ENCODE results near the gene CACNA1A. TPM values are rescaled to one million over a fixed set of nuclear protein-coding genes. Genes with fewer than 3 reads are reported as not detected.

Gene CACNA1A
- total RNA-seq, 1 donor from 2014 or later, result 1.7 TPM

GRCh38 chr19:13493516-13494310 is 12.6 kb downstream of the CACNA1A start:
- intact Hi-C loops (cut with micrococcal nuclease), result no loop called here

GRCh38 chr19:13492128-13492527 is 14.2 kb downstream of the CACNA1A start:
- intact Hi-C loops (cut with micrococcal nuclease), result no loop called here

- intact Hi-C loops (cut with micrococcal nuclease), result no loop called here
Measured at GRCh38 chr19:13487985-13488384, 18.3 kb downstream of the CACNA1A start.

DNA sequence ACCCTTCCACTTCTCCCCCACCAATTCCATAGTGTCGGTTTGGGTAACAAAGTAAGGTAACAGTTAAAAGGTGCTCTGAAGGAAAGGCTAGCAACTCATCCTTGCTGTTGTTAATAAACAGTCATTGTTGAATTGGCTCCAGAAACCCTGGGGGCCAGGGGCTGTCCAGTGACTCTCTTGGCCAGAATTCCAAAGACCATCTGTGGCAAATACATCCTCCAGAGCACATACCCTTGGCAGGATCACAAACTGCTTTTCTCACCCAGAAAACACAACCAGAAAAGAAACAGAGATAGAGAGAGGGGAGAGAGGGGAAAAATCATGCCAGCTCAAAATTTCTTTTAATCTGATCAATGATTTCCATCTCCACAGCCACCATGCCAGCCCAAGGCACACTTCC is 22.1 kb downstream of the CACNA1A start:
- intact Hi-C loops (cut with micrococcal nuclease), result no loop called here

GRCh38 chr19:13483215-13483614 is 23.1 kb downstream of the CACNA1A start:
- intact Hi-C loops (cut with micrococcal nuclease), result no loop called here

- intact Hi-C loops (cut with micrococcal nuclease), result no loop called here
Measured at GRCh38 chr19:13478576-13478975, 27.7 kb downstream of the CACNA1A start.

GRCh38 chr19:13476071-13476470 is 30.2 kb downstream of the CACNA1A start:
- intact Hi-C loops (cut with micrococcal nuclease), result no loop called here

- intact Hi-C loops (cut with micrococcal nuclease), result no loop called here
Measured at GRCh38 chr19:13475044-13475443, 31.2 kb downstream of the CACNA1A start.

DNA sequence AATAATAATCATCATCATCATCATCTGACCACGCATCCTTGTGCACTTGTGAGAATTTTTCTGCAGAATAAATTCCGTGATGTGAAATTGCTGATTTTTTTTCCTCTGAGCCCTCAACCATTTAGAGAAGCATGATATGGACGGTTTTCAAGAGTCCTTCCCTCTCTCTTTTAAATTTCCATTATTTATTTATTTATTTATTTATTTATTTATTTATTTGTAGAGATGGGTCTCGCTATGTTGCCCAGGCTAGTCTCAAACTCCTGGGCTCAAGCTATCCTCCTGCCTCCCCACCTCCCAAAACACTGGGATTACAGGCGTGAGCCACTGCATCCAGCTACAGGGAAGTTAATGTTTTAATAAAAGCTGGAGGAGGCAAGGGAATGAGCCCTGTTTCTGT is 39.6 kb downstream of the CACNA1A start:
- intact Hi-C loops (cut with micrococcal nuclease), result no loop called here

DNA sequence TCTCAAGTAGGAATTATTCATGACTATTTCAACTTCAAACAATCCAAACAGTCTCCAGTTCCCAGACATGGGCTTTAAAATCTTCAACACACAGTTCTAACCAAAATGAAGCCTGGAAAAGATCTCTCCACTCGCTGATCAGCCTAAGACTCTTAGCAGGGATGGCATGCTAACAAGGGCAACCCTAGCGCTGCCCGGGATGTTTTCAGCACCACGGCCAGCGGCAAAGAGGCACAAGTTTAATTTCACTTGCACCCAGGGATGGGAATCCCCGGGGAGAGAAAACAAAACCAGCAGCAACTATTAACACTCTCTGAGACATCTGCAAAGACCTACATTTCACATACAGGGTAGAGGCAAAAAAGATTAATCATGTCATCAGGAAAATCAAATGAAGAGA is 43.0 kb downstream of the CACNA1A start:
- intact Hi-C loops (cut with micrococcal nuclease), result no loop called here

- intact Hi-C loops (cut with micrococcal nuclease), result no loop called here
Measured at GRCh38 chr19:13461536-13461935, 44.7 kb downstream of the CACNA1A start.

DNA sequence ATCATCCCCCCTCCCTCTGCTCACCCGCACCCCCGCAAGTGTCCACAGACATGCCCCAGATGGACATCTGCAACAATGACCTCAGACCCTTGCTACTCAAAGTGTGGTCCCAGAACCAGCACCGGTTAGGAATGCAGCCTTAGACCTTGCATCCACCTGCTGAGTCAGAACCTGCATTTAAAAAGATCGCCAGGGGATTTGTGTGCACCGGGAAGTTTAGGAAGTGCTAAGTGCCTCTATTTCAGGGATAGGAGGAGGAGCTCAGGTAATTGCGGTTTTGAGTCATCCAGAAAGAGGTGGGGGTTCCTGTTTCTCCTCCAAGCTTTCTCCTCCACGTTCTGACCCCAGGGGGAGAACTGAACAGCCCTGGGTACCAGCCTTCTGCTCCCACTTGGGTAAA is 46.2 kb downstream of the CACNA1A start:
- intact Hi-C loops (cut with micrococcal nuclease), result no loop called here

- intact Hi-C loops (cut with micrococcal nuclease), result no loop called here
Measured at GRCh38 chr19:13459351-13459750, 46.9 kb downstream of the CACNA1A start.

- intact Hi-C loops (cut with micrococcal nuclease), result no loop called here
Measured at GRCh38 chr19:13451434-13451995, 54.8 kb downstream of the CACNA1A start.

- intact Hi-C loops (cut with micrococcal nuclease), result no loop called here
Measured at GRCh38 chr19:13447978-13448377, 58.3 kb downstream of the CACNA1A start.

- intact Hi-C loops (cut with micrococcal nuclease), result no loop called here
Measured at GRCh38 chr19:13441810-13442512, 64.3 kb downstream of the CACNA1A start.

- intact Hi-C loops (cut with micrococcal nuclease), result no loop called here
Measured at GRCh38 chr19:13437919-13438618, 68.2 kb downstream of the CACNA1A start.

- intact Hi-C loops (cut with micrococcal nuclease), result no loop called here
Measured at GRCh38 chr19:13436352-13436751, 69.9 kb downstream of the CACNA1A start.

DNA sequence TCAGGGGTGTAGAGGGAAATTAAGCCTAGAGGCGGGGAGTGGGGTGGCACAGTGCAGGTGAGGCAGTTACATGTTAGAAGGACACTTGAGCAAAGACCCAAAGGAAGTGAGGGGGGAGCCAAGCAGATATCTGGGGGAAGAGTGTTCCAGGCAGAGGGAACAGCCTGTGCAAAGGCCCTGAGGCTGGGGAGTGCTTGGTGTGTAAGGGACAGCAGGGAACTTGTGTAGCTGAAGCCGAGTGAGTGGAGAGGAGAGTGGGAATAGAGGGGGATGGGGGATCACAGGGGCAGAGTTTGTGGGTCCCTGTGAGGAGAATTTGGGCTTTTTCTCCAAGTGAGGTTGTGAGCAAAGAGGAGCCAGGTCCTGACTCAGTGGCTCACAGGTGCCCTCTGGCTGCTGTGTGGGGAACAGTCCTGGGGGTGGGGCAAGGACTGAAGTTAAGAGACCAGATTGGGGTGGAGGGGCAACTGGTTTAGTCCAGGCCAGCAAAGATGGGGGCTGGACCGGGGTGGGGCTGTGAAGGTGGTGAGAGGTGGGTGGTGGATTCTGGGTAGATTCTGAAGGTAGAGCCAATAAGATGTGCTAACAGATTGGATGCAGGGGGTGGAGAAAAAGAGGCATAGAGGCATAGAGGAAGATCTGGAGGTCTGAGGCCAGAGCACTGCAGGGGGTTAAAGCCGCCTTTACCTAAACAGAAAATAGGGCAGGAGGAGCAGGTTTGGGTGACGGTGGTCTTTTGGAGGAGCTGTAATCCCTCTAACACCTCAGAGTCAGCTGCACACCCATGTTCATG is 75.3 kb downstream of the CACNA1A start:
- intact Hi-C loops (cut with micrococcal nuclease), result loop anchor here (1.0 kb wide), 1 partner anchor 237 kb away; no protein-coding TSS in a partner anchor

- intact Hi-C loops (cut with micrococcal nuclease), result no loop called here
Measured at GRCh38 chr19:13429563-13429962, 76.7 kb downstream of the CACNA1A start.

DNA sequence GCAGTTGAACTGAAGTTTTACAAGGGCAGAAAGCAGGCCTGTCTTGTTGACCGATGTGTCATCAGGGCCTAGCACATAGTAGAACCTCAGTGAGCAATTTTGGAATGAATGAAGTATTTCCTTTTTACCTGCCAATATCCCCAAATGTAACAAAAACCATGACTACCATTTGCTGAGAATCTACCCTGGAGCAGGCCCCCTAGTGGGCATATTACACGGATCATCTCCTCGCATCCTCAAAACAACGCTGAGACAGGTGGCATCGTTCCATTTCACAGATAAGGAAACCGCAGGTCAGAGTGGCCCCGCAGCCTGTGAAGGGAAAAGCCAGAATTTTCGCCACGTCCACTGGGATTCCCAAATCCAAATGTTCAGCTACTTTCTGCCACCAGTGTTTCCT is 77.9 kb downstream of the CACNA1A start:
- intact Hi-C loops (cut with micrococcal nuclease), result no loop called here

Measured in T-helper 1 cell treated with Interleukin-12 subunit alpha and Interleukin-12 subunit beta and Interleukin-4 antibody, amounts not matched to agents 30 ng/mL and 1 ng/mL, for 36 hours (primary cell).